Stimulated activated CD4-positive, alpha-beta T cell treated with anti-CD3 and anti-CD28 coated beads, Interleukin-15, amount 100 ng/mL, for 48 hours (primary cell): ENCODE measurements around the gene DNAI4.

Experiments
- DNase-seq, 2 donors: peaks; one replicate each; pipeline ENCODE4 v3.0.0-alpha.2; 2020; ENCODE audit warnings: low read depth in 2 of 2

Gene DNAI4

GRCh38 chr1:66764994-66765578 is 159.6 kb downstream of the DNAI4 start:
- peak in 1 of 2 donors; percentile 45 for DNase-seq
